ENCODE results near the gene WNT9B.

DNA sequence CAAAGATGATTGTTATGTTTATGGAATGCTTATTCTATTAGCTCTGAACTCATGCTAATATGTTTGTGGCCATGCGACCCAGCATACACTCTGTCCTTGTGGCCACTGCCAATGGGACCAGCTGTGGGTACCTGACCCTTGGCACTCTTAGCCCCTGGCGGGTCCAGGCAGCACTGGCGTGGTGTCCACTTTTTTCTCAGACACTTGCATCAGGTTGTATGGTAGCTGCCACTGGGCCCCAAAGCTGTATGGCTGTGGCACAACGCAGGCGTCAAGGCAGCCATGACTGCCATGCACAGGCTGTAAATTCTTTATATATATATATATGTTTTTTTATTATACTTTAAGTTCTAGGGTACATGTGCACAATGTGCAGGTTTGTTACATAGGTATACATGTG lies 12.2 kb upstream of the WNT9B start:
- no peak for TF ChIP-seq POLR2A (IDR thresholded peaks at IDR 0.05)
- TF ChIP-seq, protein P1, sequence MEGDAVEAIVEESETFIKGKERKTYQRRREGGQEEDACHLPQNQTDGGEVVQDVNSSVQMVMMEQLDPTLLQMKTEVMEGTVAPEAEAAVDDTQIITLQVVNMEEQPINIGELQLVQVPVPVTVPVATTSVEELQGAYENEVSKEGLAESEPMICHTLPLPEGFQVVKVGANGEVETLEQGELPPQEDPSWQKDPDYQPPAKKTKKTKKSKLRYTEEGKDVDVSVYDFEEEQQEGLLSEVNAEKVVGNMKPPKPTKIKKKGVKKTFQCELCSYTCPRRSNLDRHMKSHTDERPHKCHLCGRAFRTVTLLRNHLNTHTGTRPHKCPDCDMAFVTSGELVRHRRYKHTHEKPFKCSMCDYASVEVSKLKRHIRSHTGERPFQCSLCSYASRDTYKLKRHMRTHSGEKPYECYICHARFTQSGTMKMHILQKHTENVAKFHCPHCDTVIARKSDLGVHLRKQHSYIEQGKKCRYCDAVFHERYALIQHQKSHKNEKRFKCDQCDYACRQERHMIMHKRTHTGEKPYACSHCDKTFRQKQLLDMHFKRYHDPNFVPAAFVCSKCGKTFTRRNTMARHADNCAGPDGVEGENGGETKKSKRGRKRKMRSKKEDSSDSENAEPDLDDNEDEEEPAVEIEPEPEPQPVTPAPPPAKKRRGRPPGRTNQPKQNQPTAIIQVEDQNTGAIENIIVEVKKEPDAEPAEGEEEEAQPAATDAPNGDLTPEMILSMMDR (IDR thresholded peaks at IDR 0.05), result no peak

Data from prostate gland (tissue), 2 donors.